NOMO-1 (cell line): Measurements from ENCODE around the gene ALOXE3.
"Not testable (repeated sequence)": the region's sequence is repeated elsewhere in the genome, so short reads cannot be mapped to it uniquely, and the experiment has no call there.

Source experiments
- DNase-seq, 2 experiments: peaks; one replicate each; lab custom pipeline; 2025; ENCODE audit not compliant: unreplicated experiment in 2 of 2; lab: John Stamatoyannopoulos, UW

ALOXE3 gene

GRCh38 chr17:8100763-8101162 is 17.6 kb downstream of the ALOXE3 start:
- DNase-seq = no peak

- DNase-seq = no peak
Measured at GRCh38 chr17:8100111-8100510, 18.2 kb downstream of the ALOXE3 start.

- DNase-seq = no peak
Measured at GRCh38 chr17:8096541-8096940, 21.8 kb downstream of the ALOXE3 start.

GRCh38 chr17:8095361-8095760 is 23.0 kb downstream of the ALOXE3 start:
- DNase-seq = no peak

GRCh38 chr17:8091033-8091687 is 27.2 kb downstream of the ALOXE3 start:
- peak in 1 of 2 experiments; percentile 11 for DNase-seq

GRCh38 chr17:8089728-8090127 is 28.6 kb downstream of the ALOXE3 start:
- DNase-seq = no peak

- DNase-seq = no peak
Measured at GRCh38 chr17:8087952-8088230, 30.4 kb downstream of the ALOXE3 start.

GRCh38 chr17:8087075-8087951 is 31.0 kb downstream of the ALOXE3 start, which contains the start of gene ALOX12B:
Gene ALOX12B (minus strand): TSS chr17:8087716. CDS start chr17:8087442, 274 bp downstream.
- DNase-seq = no peak

- no peak for DNase-seq
Measured at GRCh38 chr17:8084250-8084649, 34.1 kb downstream of the ALOXE3 start.

- no peak for DNase-seq
Measured at GRCh38 chr17:8082292-8082691, 36.0 kb downstream of the ALOXE3 start.

GRCh38 chr17:8081876-8082275 is 36.4 kb downstream of the ALOXE3 start:
- DNase-seq = no peak

GRCh38 chr17:8080799-8081219 is 37.5 kb downstream of the ALOXE3 start:
- DNase-seq = no peak

GRCh38 chr17:8080208-8080798 is 38.0 kb downstream of the ALOXE3 start:
- no peak for DNase-seq

- peak; percentile 57 to 70 for DNase-seq
Measured at GRCh38 chr17:8079291-8080207, 38.8 kb downstream of the ALOXE3 start.

GRCh38 chr17:8077939-8078338 is 40.4 kb downstream of the ALOXE3 start:
- not testable (repeated sequence) for DNase-seq

GRCh38 chr17:8076502-8077266 is 41.6 kb downstream of the ALOXE3 start:
- DNase-seq = no peak

- DNase-seq = no peak
Measured at GRCh38 chr17:8075574-8076342, 42.6 kb downstream of the ALOXE3 start.

- DNase-seq = no peak
Measured at GRCh38 chr17:8075081-8075480, 43.2 kb downstream of the ALOXE3 start.

- DNase-seq = no peak
Measured at GRCh38 chr17:8074554-8074953, 43.8 kb downstream of the ALOXE3 start.
